Measurements from ENCODE around the gene CPEB1.
"Not testable (repeated sequence)": the region's sequence is repeated elsewhere in the genome, so short reads cannot be mapped to it uniquely, and the experiment has no call there.

Gene CPEB1

GRCh38 chr15:82545002-82545401 is 102.2 kb downstream of the CPEB1 start:
- no peak for DNase-seq (ENCODE audit: low spot score)

DNA sequence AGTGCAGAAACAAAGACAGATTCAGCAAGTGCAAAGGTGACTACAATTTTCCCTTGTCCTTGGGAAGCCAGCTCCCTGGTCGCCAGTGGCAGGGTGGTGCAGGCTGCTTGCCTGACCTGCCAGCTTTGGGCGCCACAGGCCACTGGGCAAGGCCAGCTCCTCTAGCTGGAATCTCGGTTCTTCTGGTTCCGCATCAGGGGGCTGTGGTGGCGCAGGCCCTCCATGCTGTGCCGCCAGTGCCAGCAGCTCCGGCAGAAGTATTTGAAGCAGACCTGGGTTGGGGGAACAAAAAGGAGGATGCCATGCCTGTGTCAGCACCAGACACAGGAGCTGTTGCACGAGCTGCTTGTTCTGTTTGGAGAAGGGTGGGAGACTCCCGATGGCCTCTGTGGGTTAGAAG is 102.7 kb downstream of the CPEB1 start:
- DNase-seq (ENCODE audit: low spot score), result no peak

- no peak for DNase-seq (ENCODE audit: low spot score)
Observed at GRCh38 chr15:82543160-82543559, 104.0 kb downstream of the CPEB1 start.

- no peak for DNase-seq (ENCODE audit: low spot score)
Observed at GRCh38 chr15:82540984-82541431, 106.2 kb downstream of the CPEB1 start.

- DNase-seq (ENCODE audit: low spot score), result peak; percentile 94
Observed at GRCh38 chr15:82540055-82540983, 106.8 kb downstream of the CPEB1 start, which contains the start of gene RPS17. RPS17 (minus strand) TSS chr15:82540457; CDS start chr15:82540428, 29 bp downstream.

- peak; percentile 33 for DNase-seq (ENCODE audit: low spot score)
Observed at GRCh38 chr15:82539691-82540054, 107.5 kb downstream of the CPEB1 start.

GRCh38 chr15:82538961-82539690 is 108.0 kb downstream of the CPEB1 start:
- no peak for DNase-seq (ENCODE audit: low spot score)

DNA sequence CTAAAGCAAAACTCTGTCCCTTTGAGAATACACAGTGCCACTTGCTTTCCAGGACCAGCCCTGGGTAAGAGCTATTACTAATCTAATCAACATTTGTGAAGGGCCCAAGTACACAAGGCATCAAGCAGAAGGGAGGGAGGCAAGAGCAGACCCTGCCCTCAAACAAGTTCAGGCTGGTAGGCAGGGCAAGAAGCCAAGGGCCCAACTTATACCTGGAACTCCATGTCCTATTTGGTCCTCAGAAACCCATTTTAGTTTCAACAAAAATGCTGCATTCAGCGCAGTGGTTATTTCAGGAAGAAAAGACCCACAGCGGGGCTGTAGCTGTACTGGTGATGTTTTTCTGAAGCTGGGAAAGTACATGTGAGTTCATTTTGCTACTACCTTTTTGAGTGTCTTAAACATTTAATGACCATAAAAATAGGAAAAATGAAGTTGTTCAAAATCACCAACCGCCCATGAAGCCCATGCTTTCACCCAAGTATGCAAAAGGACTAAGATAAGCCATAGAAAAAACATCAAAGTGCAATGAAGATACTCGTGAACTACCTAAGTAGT is 109.7 kb downstream of the CPEB1 start:
- no peak for DNase-seq (ENCODE audit: low spot score)

GRCh38 chr15:82536409-82537350 is 110.5 kb downstream of the CPEB1 start:
- DNase-seq (ENCODE audit: low spot score), result no peak

GRCh38 chr15:82535566-82536408 is 111.4 kb downstream of the CPEB1 start:
- no peak for DNase-seq (ENCODE audit: low spot score)

DNA sequence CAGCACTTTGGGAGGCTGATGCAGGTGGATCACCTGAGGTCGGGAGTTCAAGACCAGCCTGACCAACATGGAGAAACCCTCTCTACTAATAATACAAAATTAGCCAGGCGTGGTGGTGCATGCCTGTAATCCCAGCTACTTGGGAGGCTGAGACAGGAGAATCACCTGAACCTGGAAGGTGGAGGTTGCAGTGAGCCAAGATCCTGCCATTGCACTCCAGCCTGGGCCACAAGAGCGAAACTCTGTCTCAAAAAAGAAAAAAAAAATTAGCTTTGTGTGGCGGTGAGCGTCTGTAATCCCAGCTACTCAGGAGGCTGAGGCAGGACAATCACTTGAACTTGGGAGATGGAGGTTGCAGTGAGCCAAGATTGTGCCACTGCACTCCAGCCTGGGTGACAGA is 112.0 kb downstream of the CPEB1 start:
- DNase-seq (ENCODE audit: low spot score), result not testable (repeated sequence)

DNA sequence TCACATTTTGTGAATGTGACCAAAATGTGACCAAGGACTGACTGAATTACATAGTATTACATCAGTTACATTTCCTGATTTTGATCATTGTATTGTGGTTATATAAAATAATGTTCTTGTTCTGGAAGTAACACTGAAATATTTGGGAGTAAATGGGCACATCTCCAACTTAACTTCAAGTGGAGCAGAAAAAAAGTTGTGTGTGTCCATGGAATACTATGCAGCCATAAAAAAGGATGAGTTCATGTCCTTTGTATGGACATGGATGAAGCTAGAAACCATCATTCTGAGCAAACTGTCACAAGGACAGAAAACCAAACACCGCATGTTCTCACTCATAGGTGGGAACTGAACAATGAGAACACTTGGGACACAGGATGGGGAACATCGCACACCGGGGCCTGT is 112.7 kb downstream of the CPEB1 start:
- DNase-seq (ENCODE audit: low spot score), result not testable (repeated sequence)

GRCh38 chr15:82533801-82534200 is 113.4 kb downstream of the CPEB1 start:
- no peak for DNase-seq (ENCODE audit: low spot score)

GRCh38 chr15:82532991-82533481 is 114.1 kb downstream of the CPEB1 start:
- DNase-seq (ENCODE audit: low spot score), result no peak

GRCh38 chr15:82532383-82532990 is 114.7 kb downstream of the CPEB1 start:
- no peak for DNase-seq (ENCODE audit: low spot score)

- no peak for DNase-seq (ENCODE audit: low spot score)
Observed at GRCh38 chr15:82531496-82532382, 115.4 kb downstream of the CPEB1 start.

DNA sequence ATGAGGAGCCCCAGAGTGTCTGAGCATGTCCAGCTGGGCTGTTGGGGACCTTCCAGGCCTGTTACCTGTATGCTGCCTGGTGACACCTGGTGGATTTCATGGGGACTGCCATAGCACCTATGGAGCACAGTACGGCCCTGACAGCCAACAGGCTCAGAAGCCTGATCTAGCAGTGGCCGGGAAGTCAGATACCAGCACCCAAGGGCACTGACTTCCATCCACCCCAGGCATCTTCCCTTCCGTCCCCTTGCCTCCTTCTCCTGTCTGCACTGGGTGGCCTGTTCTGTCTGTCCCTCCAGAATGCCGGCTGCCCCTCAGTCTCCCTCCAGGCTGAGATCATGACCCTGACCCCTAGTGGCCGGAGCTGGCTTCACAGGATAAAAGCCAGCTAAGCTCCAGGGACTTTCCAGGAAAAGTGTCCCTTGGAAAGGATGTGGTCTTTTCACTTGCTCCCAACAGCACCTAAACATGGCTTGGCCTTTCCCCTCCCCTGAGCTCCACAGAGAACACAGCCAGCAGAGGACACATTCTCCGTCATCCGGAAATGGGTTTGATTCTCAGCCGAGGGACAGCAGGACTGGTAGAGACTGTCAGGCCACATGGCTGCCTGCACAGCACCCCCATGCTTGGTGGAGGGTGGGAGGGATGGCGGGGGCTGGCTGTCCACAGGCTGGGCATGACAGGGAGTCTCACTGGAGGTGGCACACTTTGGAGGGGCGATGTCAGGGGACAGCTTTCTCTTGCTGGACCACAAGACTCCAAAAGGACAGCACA is 116.4 kb downstream of the CPEB1 start:
- peak; percentile 72 for DNase-seq (ENCODE audit: low spot score)

- no peak for DNase-seq (ENCODE audit: low spot score)
Observed at GRCh38 chr15:82530006-82530405, 117.2 kb downstream of the CPEB1 start.

Measured in hematopoietic multipotent progenitor cell treated with erythropoietin and hydrocortisone succinate and interleukin-3 and kit ligand, for 15 days (in vitro differentiated cells).